Measurements from ENCODE around the gene KCNT2.

- TF ChIP-seq POLR2A (IDR thresholded peaks at IDR 0.05) (no peak), CTCF (IDR thresholded peaks at IDR 0.05) (no peak)
Observed at GRCh38 chr1:196449460-196449859, 158.8 kb downstream of the KCNT2 start.

All from heart left ventricle (tissue), 13 donors.